ENCODE measurements around the gene SCN9A.

The SCN9A gene

GRCh38 chr2:166293984-166294383, 81.8 kb downstream of the SCN9A start:
- TF ChIP-seq CTCF (IDR thresholded peaks at IDR 0.05; ENCODE audit: borderline replicate concordance, insufficient read depth, low read depth, low read length) = no peak
- H3K4me3 ChIP-seq (ENCODE audit: low read depth, low read length) = no peak overlapping the region

- TF ChIP-seq CTCF (IDR thresholded peaks at IDR 0.05; ENCODE audit: borderline replicate concordance, insufficient read depth, low read depth, low read length) = no peak
- H3K4me3 ChIP-seq (ENCODE audit: low read depth, low read length) = no peak overlapping the region
These were observed 90.5 kb downstream of the SCN9A start for GRCh38 chr2:166285215-166285614.

GRCh38 chr2:166284359-166284758, 91.4 kb downstream of the SCN9A start:
- no peak for TF ChIP-seq CTCF (IDR thresholded peaks at IDR 0.05; ENCODE audit: borderline replicate concordance, insufficient read depth, low read depth, low read length)
- no peak overlapping the region for H3K4me3 ChIP-seq (ENCODE audit: low read depth, low read length)

- no peak for TF ChIP-seq CTCF (IDR thresholded peaks at IDR 0.05; ENCODE audit: borderline replicate concordance, insufficient read depth, low read depth, low read length)
- H3K4me3 ChIP-seq (ENCODE audit: low read depth, low read length) = no peak overlapping the region
These were observed 93.6 kb downstream of the SCN9A start for GRCh38 chr2:166282154-166282553.

GRCh38 chr2:166278856-166279255, 96.9 kb downstream of the SCN9A start:
- H3K4me3 ChIP-seq (ENCODE audit: low read depth, low read length) = no peak overlapping the region
- no peak for TF ChIP-seq CTCF (IDR thresholded peaks at IDR 0.05; ENCODE audit: borderline replicate concordance, insufficient read depth, low read depth, low read length)

- no peak overlapping the region for H3K4me3 ChIP-seq (ENCODE audit: low read depth, low read length)
- no peak for TF ChIP-seq CTCF (IDR thresholded peaks at IDR 0.05; ENCODE audit: borderline replicate concordance, insufficient read depth, low read depth, low read length)
These were observed 105.4 kb downstream of the SCN9A start for GRCh38 chr2:166270376-166270775.

- no peak for TF ChIP-seq CTCF (IDR thresholded peaks at IDR 0.05; ENCODE audit: borderline replicate concordance, insufficient read depth, low read depth, low read length)
- H3K4me3 ChIP-seq (ENCODE audit: low read depth, low read length) = no peak overlapping the region
These were observed 106.4 kb downstream of the SCN9A start for GRCh38 chr2:166269322-166269721.
